HCT116 (cell line): ENCODE results near the gene NSUN7. TPM values are rescaled to one million over a fixed set of nuclear protein-coding genes. Genes with fewer than 3 reads are reported as not detected.

ENCODE experiments used
- ATAC-seq: fragments of 200-7000 bp; cut with Tn5 transposase; 2 replicates; pipeline ENCODE4 v1.9.1; 2020; ENCODE audit warnings: mild to moderate bottlenecking, moderate library complexity
- BruUV-seq: library from RNA; stranded (reverse); fragments of 400-500 nt; replicated peaks from 2 replicates; lab custom pipeline; 2021; lab: Mats Ljungman, UMichigan
- CTCF ChIA-PET: fragments of 300-600 bp; sonication (Branson Sonifier 250); formaldehyde crosslinking; loops from one replicate; lab custom pipeline; 2021; ENCODE audit warnings: antibody characterized with exemption; lab: Charles Lee
- POLR2A ChIA-PET: fragments of 300-600, 350-600 bp; sonication (Branson Sonifier 250); formaldehyde crosslinking; loops from one replicate; lab custom pipeline; 2021; ENCODE audit warnings: antibody characterized with exemption; lab: Charles Lee
- RAD21 ChIA-PET, 2 experiments: fragments of 300-600 bp; sonication (Branson Sonifier 250); formaldehyde crosslinking; loops; one replicate each; lab custom pipeline; 2023; ENCODE audit warnings: low total read pairs in 2 of 2; ENCODE audit not compliant: uncharacterized antibody in 2 of 2, unreplicated experiment in 2 of 2, low non-redundant PET in 1 of 2; lab: Charles Lee
- DNase-seq: peaks from one replicate; pipeline ENCODE4 v3.0.0-alpha.2; 2010; ENCODE audit warnings: low read depth, low spot score
- H2AFZ ChIP-seq: fragments of 200-600 bp; shearing (Covaris generic), sonication (generic); 2 replicates; pipeline ENCODE4 v1.6.1; 2017; ENCODE audit warnings: low read depth, mixed run types, mixed read lengths, antibody characterized with exemption, low read length; ENCODE audit not compliant: poor library complexity, severe bottlenecking
- H3K27ac ChIP-seq: 2 replicates; pipeline ENCODE4 v1.5.1; 2012; ENCODE audit warnings: low read depth, low read length
- H3K27me3 ChIP-seq: fragments of 200-600 bp; sonication (generic); 2 replicates; pipeline ENCODE4 v1.6.1; 2016; ENCODE audit warnings: mixed run types, low read length, mixed read lengths; ENCODE audit not compliant: insufficient read depth
- H3K36me3 ChIP-seq, 2 experiments: fragments of 200-500 bp in 1 of 2; fragments of 200-600 bp in 1 of 2; sonication (Bioruptor generic) in 1 of 2; sonication (generic) in 1 of 2; 2 replicates each; pipeline versions ENCODE4 v1.5.1 to v1.6.1; 2014 to 2016; ENCODE audit warnings: low read length in 2 of 2, inconsistent platforms in 1 of 2, mixed read lengths in 1 of 2, mixed run types in 1 of 2; ENCODE audit not compliant: insufficient read depth in 2 of 2, control insufficient read depth in 1 of 2
- H3K4me1 ChIP-seq, 2 experiments: fragments of 200-600 bp in 1 of 2; sonication (generic) in 1 of 2; 2 replicates each; pipeline versions ENCODE4 v1.5.1 to v1.6.1; 2012 to 2017; ENCODE audit warnings: low read length in 2 of 2, inconsistent platforms in 1 of 2, mild to moderate bottlenecking in 1 of 2, mixed read lengths in 1 of 2, mixed run types in 1 of 2, moderate library complexity in 1 of 2; ENCODE audit not compliant: insufficient read depth in 2 of 2, control insufficient read depth in 1 of 2
- H3K4me2 ChIP-seq: fragments of 200-600 bp; sonication (generic); 2 replicates; pipeline ENCODE4 v1.6.1; 2017; ENCODE audit warnings: mixed run types, low read length, mixed read lengths
- H3K4me3 ChIP-seq, 2 experiments: fragments of 200-600 bp in 1 of 2; sonication (generic) in 1 of 2; replicated peaks in 1 of 2; 2 replicates each; pipeline ENCODE4 v1.5.1; 2011 to 2016; ENCODE audit warnings: low read length in 2 of 2, control low read depth in 1 of 2, low read depth in 1 of 2, mild to moderate bottlenecking in 1 of 2, mixed read lengths in 1 of 2, mixed run types in 1 of 2
- H3K79me2 ChIP-seq: fragments of 200-600 bp; sonication (generic); 2 replicates; pipeline ENCODE4 v1.6.1; 2017; ENCODE audit warnings: mild to moderate bottlenecking, mixed run types, low read length, moderate library complexity, mixed read lengths; ENCODE audit not compliant: insufficient read depth
- H3K9ac ChIP-seq: fragments of 200-600 bp; sonication (generic); 2 replicates; pipeline ENCODE4 v1.6.1; 2016; ENCODE audit warnings: low read length, mixed read lengths
- H3K9me2 ChIP-seq: fragments of 200-600 bp; sonication (generic), shearing (Covaris generic); 2 replicates; pipeline ENCODE4 v1.6.1; 2017; ENCODE audit warnings: mixed run types, mild to moderate bottlenecking, moderate library complexity; ENCODE audit not compliant: insufficient read depth
- H3K9me3 ChIP-seq, 2 experiments: fragments of 200-500 bp in 1 of 2; fragments of 200-600 bp in 1 of 2; sonication (Bioruptor generic) in 1 of 2; sonication (generic) in 1 of 2; 2 replicates each; pipeline ENCODE4 v1.6.1; 2014 to 2017; ENCODE audit warnings: low read length in 2 of 2, mixed read lengths in 2 of 2, inconsistent platforms in 1 of 2, low read depth in 1 of 2, mild to moderate bottlenecking in 1 of 2, mixed run types in 1 of 2, moderate library complexity in 1 of 2; ENCODE audit not compliant: control insufficient read depth in 1 of 2, insufficient read depth in 1 of 2
- H4K20me1 ChIP-seq: fragments of 200-600 bp; sonication (generic), shearing (Covaris generic); 2 replicates; pipeline ENCODE4 v1.6.1; 2017; ENCODE audit warnings: mixed run types, mild to moderate bottlenecking, moderate library complexity; ENCODE audit not compliant: insufficient read depth
- CBX3 ChIP-seq: IDR thresholded peaks from 2 replicates; pipeline ENCODE4 v1.6.1; 2012; ENCODE audit warnings: low read depth
- ELF1 ChIP-seq: IDR thresholded peaks from 2 replicates; pipeline ENCODE4 v1.6.1; 2012; ENCODE audit warnings: low read depth, borderline replicate concordance
- EZH2 ChIP-seq: fragments of 200-600 bp; sonication (generic); IDR thresholded peaks from 2 replicates; pipeline ENCODE4 v1.6.1; 2017; ENCODE audit warnings: antibody characterized with exemption, mixed run types
- EZH2phosphoT487 ChIP-seq: fragments of 200-600 bp; IDR thresholded peaks from 2 replicates; pipeline ENCODE4 v1.6.1; 2018; ENCODE audit warnings: antibody characterized with exemption, borderline replicate concordance
- FOSL1 ChIP-seq: IDR thresholded peaks from 2 replicates; pipeline ENCODE4 v1.6.1; 2012; ENCODE audit warnings: low read depth
- POLR2AphosphoS5 ChIP-seq: IDR thresholded peaks from 2 replicates; pipeline ENCODE4 v1.6.1; 2011; ENCODE audit warnings: mild to moderate bottlenecking, low read depth, low read length, moderate library complexity
- RAD21 ChIP-seq: IDR thresholded peaks from 2 replicates; pipeline ENCODE4 v1.6.1; 2012; ENCODE audit warnings: low read depth, mild to moderate bottlenecking
- SRF ChIP-seq: IDR thresholded peaks from 2 replicates; pipeline ENCODE4 v1.6.1; 2012; ENCODE audit warnings: low read depth
- TCF7L2 ChIP-seq: IDR thresholded peaks from 2 replicates; pipeline ENCODE4 v1.7.0; 2011; ENCODE audit warnings: borderline replicate concordance, inconsistent platforms; ENCODE audit not compliant: insufficient read depth, insufficient read length; ENCODE audit errors: extremely low read depth
- YY1 ChIP-seq: IDR thresholded peaks from 2 replicates; pipeline ENCODE4 v1.6.1; 2011; ENCODE audit warnings: low read length, low read depth, moderate library complexity, mild to moderate bottlenecking; ENCODE audit not compliant: insufficient replicate concordance; ENCODE audit errors: extremely low read depth
- ZFX ChIP-seq: fragments of 450-650 bp; IDR thresholded peaks from 2 replicates; pipeline ENCODE4 v1.6.1; 2017
- ZNF274 ChIP-seq: fragments of 200-500 bp; sonication (Bioruptor generic); IDR thresholded peaks from 2 replicates; pipeline ENCODE4 v1.6.1; 2014; ENCODE audit warnings: mild to moderate bottlenecking, low read depth, low read length, inconsistent platforms
- intact Hi-C: fragments of 100-400 bp; cut with micrococcal nuclease; formaldehyde crosslinking; loops from 2 replicates; pipeline ENCODE4 v1.10.0; 2022
- total RNA-seq: library from RNA; stranded (reverse); gene quantifications from one replicate; pipeline ENCODE4 v1.2.1, GENCODE V29; 2021; ENCODE audit not compliant: unreplicated experiment
- TF ChIP-seq, protein P1 (sequence below): IDR thresholded peaks from 2 replicates; pipeline ENCODE4 v1.6.1; 2012
- TF ChIP-seq, protein P2 (sequence below), 3 experiments: fragments of 200-600 bp in 1 of 3; sonication (generic) in 1 of 3; IDR thresholded peaks in 2 of 3; conservative IDR thresholded peaks in 1 of 3; 2 replicates each; pipeline ENCODE4 v1.5.1; 2012 to 2017; ENCODE audit warnings: low read depth in 2 of 3, low read length in 2 of 3, antibody characterized with exemption in 1 of 3, borderline replicate concordance in 1 of 3, control low read depth in 1 of 3, mild to moderate bottlenecking in 1 of 3, mixed read lengths in 1 of 3, mixed run types in 1 of 3, moderate library complexity in 1 of 3; ENCODE audit not compliant: insufficient read depth in 1 of 3
- TF ChIP-seq, protein P3 (sequence below): IDR thresholded peaks from 2 replicates; pipeline ENCODE4 v1.6.1; 2012; ENCODE audit warnings: low read depth

The NSUN7 gene
- total RNA-seq, 1 experiment from 2014 or later = 0.07 TPM

DNA sequence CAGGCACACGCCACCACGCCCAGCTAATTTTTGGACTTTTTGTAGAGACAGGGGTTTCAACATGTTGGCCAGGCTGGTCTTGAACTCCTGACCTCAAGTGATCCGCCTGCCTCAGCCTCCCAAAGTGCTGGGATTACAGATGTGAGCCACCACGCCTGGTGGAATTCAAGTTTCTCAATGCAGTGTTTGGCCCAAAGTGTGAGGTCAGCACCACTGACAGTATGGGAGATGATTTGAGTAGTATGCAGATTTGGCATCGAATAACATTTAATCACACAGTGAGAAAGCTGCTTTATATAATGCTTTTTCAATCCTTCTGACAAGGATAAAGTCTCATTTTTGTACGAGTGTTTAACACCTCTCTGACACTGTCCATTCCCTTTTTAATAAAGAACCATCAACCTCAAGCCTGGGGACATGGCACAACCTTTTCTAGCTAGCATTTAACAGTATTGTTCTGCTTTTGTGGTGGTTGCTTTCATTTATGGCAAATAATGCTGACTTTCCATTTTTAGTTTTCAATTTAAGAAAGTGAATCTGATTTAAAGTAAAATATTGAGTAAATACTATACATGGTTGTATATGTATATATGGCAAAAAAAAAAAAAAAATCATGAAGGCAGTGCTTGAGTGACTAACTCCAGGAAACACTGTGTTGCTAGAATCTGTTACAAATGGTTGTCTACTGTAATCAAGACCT lies 4.3 kb upstream of the NSUN7 start:
- H3K36me3 ChIP-seq = no peaks in the 10 kb centered on the region
- no peak overlapping the region for H3K27ac ChIP-seq
- no peaks in the 10 kb centered on the region for H3K27me3 ChIP-seq
- ATAC-seq (no peak), DNase-seq (no peak)
- BruUV-seq = no TSS peak
- POLR2A ChIA-PET = no interaction called here
- H3K9ac ChIP-seq = no peak overlapping the region
- RAD21 ChIA-PET = no interaction called here
- no peaks in the 10 kb centered on the region for H3K79me2 ChIP-seq
- no peaks in the 10 kb centered on the region for H4K20me1 ChIP-seq
- no peaks in the 10 kb centered on the region for H3K4me1 ChIP-seq
- no peak overlapping the region for H2AFZ ChIP-seq
- H3K4me2 ChIP-seq = no peak overlapping the region
- CTCF ChIA-PET = no interaction called here
- H3K4me3 ChIP-seq = no peak overlapping the region
- no peaks in the 10 kb centered on the region for H3K9me3 ChIP-seq
- intact Hi-C loops = no loop called here
- no peak for TF ChIP-seq EZH2
- TF ChIP-seq YY1 = no peak
- TF ChIP-seq ZFX = no peak
- no peak for TF ChIP-seq RAD21
- TF ChIP-seq, protein P1, sequence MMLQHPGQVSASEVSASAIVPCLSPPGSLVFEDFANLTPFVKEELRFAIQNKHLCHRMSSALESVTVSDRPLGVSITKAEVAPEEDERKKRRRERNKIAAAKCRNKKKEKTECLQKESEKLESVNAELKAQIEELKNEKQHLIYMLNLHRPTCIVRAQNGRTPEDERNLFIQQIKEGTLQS = no peak
- TF ChIP-seq ELF1 = no peak
- no peak for TF ChIP-seq SRF
- TF ChIP-seq POLR2AphosphoS5 = no peak
- TF ChIP-seq, protein P2, sequence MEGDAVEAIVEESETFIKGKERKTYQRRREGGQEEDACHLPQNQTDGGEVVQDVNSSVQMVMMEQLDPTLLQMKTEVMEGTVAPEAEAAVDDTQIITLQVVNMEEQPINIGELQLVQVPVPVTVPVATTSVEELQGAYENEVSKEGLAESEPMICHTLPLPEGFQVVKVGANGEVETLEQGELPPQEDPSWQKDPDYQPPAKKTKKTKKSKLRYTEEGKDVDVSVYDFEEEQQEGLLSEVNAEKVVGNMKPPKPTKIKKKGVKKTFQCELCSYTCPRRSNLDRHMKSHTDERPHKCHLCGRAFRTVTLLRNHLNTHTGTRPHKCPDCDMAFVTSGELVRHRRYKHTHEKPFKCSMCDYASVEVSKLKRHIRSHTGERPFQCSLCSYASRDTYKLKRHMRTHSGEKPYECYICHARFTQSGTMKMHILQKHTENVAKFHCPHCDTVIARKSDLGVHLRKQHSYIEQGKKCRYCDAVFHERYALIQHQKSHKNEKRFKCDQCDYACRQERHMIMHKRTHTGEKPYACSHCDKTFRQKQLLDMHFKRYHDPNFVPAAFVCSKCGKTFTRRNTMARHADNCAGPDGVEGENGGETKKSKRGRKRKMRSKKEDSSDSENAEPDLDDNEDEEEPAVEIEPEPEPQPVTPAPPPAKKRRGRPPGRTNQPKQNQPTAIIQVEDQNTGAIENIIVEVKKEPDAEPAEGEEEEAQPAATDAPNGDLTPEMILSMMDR (IDR thresholded peaks at IDR 0.05 in 2 of 3, conservative IDR thresholded peaks at IDR 0.05 in 1 of 3; ENCODE audit: borderline replicate concordance in 1 of 3, insufficient read depth in 1 of 3, low read depth in 2 of 3, low read length in 2 of 3) = no peak
- TF ChIP-seq TCF7L2 = no peak
- TF ChIP-seq ZNF274 = no peak
- TF ChIP-seq FOSL1 = no peak
- TF ChIP-seq, protein P3, sequence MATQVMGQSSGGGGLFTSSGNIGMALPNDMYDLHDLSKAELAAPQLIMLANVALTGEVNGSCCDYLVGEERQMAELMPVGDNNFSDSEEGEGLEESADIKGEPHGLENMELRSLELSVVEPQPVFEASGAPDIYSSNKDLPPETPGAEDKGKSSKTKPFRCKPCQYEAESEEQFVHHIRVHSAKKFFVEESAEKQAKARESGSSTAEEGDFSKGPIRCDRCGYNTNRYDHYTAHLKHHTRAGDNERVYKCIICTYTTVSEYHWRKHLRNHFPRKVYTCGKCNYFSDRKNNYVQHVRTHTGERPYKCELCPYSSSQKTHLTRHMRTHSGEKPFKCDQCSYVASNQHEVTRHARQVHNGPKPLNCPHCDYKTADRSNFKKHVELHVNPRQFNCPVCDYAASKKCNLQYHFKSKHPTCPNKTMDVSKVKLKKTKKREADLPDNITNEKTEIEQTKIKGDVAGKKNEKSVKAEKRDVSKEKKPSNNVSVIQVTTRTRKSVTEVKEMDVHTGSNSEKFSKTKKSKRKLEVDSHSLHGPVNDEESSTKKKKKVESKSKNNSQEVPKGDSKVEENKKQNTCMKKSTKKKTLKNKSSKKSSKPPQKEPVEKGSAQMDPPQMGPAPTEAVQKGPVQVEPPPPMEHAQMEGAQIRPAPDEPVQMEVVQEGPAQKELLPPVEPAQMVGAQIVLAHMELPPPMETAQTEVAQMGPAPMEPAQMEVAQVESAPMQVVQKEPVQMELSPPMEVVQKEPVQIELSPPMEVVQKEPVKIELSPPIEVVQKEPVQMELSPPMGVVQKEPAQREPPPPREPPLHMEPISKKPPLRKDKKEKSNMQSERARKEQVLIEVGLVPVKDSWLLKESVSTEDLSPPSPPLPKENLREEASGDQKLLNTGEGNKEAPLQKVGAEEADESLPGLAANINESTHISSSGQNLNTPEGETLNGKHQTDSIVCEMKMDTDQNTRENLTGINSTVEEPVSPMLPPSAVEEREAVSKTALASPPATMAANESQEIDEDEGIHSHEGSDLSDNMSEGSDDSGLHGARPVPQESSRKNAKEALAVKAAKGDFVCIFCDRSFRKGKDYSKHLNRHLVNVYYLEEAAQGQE = no peak
- no peak for TF ChIP-seq EZH2phosphoT487
- TF ChIP-seq CBX3 = no peak
- H3K9me2 ChIP-seq = no peaks in the 10 kb centered on the region
